Cerebellar cortex (tissue), 1 donor: ENCODE measurements around the gene LMNTD1.
"Not testable (repeated sequence)": the region's sequence is repeated elsewhere in the genome, so short reads cannot be mapped to it uniquely, and the experiment has no call there.

Experiments used
- DNase-seq: peaks from one replicate; pipeline ENCODE4 v3.0.0-alpha.2; 2015; ENCODE audit warnings: low spot score

LMNTD1 gene

GRCh38 chr12:25491396-25492325 is 61.4 kb downstream of the LMNTD1 start:
- DNase-seq = no peak

- DNase-seq = not testable (repeated sequence)
These were observed 63.9 kb downstream of the LMNTD1 start for GRCh38 chr12:25488956-25489870.

GRCh38 chr12:25482625-25483024 is 70.5 kb downstream of the LMNTD1 start:
- no peak for DNase-seq

- no peak for DNase-seq
These were observed 72.9 kb downstream of the LMNTD1 start for GRCh38 chr12:25480145-25480544.

GRCh38 chr12:25477217-25477616 is 75.9 kb downstream of the LMNTD1 start:
- DNase-seq = no peak

GRCh38 chr12:25472453-25472852 is 80.6 kb downstream of the LMNTD1 start:
- no peak for DNase-seq

GRCh38 chr12:25469861-25470260 is 83.2 kb downstream of the LMNTD1 start:
- no peak for DNase-seq

GRCh38 chr12:25469368-25469767 is 83.7 kb downstream of the LMNTD1 start:
- no peak for DNase-seq

GRCh38 chr12:25463521-25463920 is 89.6 kb downstream of the LMNTD1 start:
- no peak for DNase-seq

- no peak for DNase-seq
These were observed 90.1 kb downstream of the LMNTD1 start for GRCh38 chr12:25463005-25463404.

- DNase-seq = no peak
These were observed 93.5 kb downstream of the LMNTD1 start for GRCh38 chr12:25459541-25459951.

- no peak for DNase-seq
These were observed 95.0 kb downstream of the LMNTD1 start for GRCh38 chr12:25458047-25458552.

GRCh38 chr12:25456474-25456873 is 96.6 kb downstream of the LMNTD1 start:
- DNase-seq = no peak

- no peak for DNase-seq
These were observed 97.4 kb downstream of the LMNTD1 start for GRCh38 chr12:25455696-25456095.

- no peak for DNase-seq
These were observed 104.1 kb downstream of the LMNTD1 start for GRCh38 chr12:25449007-25449406.

GRCh38 chr12:25447046-25447445 is 106.0 kb downstream of the LMNTD1 start:
- no peak for DNase-seq

GRCh38 chr12:25438638-25439037 is 114.4 kb downstream of the LMNTD1 start:
- no peak for DNase-seq

- DNase-seq = peak; percentile 67
These were observed 116.7 kb downstream of the LMNTD1 start for GRCh38 chr12:25436206-25437030.

GRCh38 chr12:25435431-25435830 is 117.7 kb downstream of the LMNTD1 start:
- no peak for DNase-seq

- no peak for DNase-seq
These were observed 118.6 kb downstream of the LMNTD1 start for GRCh38 chr12:25434515-25434914.

- no peak for DNase-seq
These were observed 119.3 kb downstream of the LMNTD1 start for GRCh38 chr12:25433581-25434325.
